HG02973 (cell line): ENCODE data around the gene RINL.
A peak's percentile ranks its signal among the peaks of the same experiment; 100 is the strongest.
"Not testable (repeated sequence)": the region's sequence is repeated elsewhere in the genome, so short reads cannot be mapped to it uniquely, and the experiment has no call there.

Source experiments
- ATAC-seq: cut with Tn5 transposase; IDR thresholded peaks from one replicate; pipeline ENCODE4 v1.9.1; 2021; ENCODE audit warnings: moderate library complexity; ENCODE audit not compliant: unreplicated experiment

Gene RINL

DNA sequence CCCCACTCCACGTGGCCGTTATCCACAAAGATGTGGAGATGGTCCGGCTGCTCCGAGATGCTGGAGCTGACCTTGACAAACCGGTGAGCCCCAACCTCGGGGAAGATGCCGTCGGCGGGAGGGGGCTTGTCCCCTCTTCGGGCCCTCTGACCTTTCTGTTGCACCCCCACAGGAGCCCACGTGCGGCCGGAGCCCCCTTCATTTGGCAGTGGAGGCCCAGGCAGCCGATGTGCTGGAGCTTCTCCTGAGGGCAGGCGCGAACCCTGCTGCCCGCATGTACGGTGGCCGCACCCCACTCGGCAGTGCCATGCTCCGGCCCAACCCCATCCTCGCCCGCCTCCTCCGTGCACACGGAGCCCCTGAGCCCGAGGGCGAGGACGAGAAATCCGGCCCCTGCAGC, 29.2 kb upstream of the RINL start:
- no peak for ATAC-seq

DNA sequence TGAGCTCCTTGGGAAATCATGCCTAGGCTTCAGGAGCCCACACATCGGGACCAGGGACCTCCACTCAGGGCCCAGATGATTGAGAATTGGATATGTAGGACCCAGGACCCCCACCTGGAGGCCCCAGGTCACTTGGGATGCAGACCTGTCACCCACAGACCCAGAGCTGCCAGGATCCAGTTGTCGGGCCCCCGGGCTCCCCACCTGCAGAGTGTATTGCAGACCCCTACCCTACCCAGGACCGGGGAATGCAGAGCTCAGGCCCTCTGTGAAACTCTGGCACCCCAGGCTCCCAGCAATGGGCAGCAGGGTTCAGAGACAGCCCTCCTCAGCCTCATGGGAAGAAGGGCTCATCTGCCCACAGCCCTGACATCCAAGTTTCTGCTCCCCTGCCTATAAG, 27.5 kb upstream of the RINL start:
- no peak for ATAC-seq

DNA sequence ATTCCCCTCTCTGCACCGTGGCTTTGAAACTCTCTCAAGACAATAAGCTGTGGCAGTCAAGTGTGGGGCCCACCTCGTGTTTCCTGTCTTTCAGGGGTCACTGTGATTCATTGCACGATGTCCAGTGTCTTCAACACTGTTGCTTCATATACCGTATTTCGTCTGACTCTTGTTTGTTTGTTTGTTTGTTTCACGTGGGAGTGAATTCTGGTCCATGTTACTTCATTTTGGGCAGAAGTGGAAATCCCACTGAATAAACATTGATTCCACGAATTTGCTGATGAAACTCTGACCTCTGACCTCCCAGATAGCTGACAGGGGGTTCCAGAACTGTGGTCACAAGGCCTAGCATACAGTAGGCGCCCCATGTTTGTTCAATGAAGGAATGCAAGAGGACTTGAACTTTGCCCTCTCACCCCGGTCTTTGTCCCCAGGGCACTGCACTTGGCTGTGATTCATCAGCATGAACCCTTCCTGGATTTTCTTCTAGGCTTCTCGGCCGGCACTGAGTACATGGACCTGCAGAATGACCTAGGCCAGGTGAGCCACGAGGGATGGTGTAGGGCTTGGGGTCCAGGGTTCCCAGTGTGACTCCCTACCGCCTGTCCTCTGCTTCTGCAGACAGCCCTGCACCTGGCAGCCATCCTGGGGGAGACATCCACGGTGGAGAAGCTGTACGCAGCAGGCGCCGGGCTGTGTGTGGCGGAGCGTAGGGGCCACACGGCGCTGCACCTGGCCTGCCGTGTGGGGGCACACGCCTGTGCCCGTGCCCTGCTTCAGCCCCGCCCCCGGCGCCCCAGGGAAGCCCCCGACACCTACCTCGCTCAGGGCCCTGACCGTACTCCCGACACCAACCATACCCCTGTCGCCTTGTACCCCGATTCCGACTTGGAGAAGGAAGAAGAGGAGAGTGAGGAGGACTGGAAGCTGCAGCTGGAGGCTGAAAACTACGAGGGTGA, 26.8 kb upstream of the RINL start:
- ATAC-seq = no peak

DNA sequence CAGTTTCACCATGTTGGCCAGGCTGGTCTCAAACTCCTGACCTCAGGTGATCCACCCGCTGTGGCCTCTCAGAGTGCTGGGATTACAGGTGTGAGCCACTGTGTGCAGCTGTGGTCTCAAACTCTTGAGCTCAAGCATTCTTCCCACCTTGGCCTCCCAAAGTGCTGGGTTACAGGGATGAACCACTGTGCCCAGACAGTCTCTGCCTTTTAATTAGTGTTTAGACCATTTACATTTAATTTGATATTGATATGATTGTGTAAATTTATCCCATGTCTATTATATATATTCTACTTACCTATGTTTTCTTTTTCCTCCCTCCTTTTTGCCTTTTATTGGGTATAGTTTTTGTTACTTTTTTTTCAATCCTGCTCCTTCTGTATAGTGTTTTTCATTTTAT, 23.6 kb upstream of the RINL start:
- ATAC-seq = no peak

DNA sequence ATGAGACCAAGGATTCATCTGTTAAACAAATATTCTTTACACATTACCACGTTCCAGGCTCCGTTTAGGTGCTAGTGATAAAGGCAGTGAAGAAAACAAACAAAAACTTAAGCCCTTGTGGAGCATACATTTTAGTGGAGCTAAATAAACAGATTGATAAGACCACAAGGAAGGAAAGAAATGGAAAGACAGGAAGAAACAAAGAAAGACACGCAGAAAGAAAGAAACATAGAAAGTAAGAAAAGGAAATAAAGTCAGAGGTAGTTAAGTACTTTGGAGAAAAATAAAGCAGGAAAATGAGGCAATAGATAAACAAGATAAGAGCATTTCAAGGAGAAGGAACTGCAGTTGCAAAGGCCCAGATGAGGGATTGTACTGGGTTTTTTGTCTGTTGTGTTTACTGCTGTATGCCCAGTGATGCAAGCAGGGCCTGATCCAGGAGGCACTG, 22.7 kb upstream of the RINL start:
- no peak for ATAC-seq

DNA sequence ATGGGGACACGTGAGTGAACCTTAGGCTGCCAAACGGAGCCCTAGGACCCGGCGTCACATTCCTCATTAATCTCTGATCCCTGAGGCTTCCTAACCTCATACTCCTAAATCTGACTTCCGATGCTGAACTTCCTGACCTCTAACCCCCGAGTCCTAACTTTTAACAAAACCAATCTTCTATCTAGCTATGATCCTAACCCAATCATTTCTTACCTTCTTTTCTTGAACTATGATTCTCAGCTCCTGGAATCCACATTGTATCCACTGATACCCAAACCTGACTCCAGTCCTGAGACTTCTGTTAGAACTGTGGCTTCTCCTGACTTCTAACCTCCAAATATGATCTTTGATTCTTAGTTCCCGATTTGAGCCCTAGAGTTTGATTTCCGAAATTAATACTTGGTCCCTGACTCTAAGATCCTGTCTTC, 22.1 kb upstream of the RINL start:
- ATAC-seq = no peak

DNA sequence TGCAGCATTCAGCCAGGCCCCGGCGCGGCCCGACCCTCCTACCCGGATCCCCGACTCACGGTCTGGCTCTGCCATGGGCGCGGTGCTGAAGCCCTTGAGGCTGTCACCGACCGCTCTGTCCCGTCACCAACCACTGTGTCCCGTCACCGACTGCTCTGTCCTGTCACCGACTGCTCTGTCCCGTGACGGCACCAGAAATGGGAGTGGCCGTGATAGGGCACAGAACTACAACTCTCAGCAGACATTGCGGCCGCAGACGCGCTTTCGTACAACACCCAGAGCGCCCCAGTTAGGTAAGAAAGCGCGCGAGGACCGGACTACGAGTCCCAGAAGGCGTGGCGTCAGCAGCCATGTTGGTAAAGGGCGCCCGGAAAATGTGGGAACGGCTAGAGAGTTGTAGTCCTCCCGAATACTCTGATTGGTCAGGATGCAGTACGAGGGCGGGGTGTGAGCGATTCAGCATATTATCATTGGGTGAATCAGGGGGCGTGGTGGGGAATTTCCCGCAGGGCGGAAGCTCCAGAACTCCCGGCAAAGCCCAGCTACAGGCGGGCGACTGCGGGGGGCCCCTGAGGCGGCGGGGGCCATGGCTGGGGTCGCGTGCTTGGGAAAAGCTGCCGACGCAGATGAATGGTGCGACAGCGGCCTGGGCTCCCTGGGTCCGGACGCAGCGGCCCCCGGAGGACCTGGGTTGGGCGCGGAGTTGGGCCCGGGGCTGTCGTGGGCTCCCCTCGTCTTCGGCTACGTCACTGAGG, 21.5 kb upstream of the RINL start, which contains the start of the genes NFKBIB and SIRT2:
Gene NFKBIB, plus strand, starts transcription at position 523 of the 755 bp plus-strand sequence. Its CDS starts 64 bp downstream, at position 587.
Gene SIRT2, minus strand, starts transcription at position 172 of the 755 bp plus-strand sequence. Its CDS starts 97 bp downstream, at position 75.
- ATAC-seq = peak; percentile 90

DNA sequence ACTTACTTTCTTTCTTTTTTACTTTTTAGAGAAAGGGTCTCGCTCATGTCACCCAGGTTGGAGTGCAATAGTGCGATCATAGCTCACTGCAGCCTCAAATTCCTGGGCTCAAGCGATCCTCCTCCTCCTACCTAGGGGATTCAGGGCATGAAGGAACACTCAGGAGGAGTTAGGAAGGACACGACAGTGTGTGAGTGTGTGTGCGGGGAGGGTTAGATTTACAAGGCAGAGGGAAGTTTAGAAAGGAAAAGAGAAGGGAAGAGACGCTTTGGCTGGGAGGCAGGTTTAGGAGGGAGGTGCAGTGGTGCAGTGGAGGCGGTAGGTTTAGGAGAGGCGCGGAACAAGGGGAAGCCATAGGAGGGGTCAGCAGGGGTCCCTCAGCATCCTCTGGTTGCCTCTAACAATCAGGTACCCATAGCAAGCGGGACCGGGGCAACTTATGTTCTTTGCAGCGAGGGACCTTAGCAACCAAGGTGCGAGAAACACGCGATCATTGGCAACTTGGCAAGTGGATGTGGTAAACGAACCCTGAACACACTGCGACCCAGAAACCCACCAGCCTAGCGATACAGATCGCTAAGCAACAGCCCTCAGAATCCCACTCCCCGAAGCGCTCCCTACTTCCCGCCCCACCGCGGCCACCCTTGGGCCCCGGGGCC, 20.8 kb upstream of the RINL start:
- ATAC-seq = no peak

DNA sequence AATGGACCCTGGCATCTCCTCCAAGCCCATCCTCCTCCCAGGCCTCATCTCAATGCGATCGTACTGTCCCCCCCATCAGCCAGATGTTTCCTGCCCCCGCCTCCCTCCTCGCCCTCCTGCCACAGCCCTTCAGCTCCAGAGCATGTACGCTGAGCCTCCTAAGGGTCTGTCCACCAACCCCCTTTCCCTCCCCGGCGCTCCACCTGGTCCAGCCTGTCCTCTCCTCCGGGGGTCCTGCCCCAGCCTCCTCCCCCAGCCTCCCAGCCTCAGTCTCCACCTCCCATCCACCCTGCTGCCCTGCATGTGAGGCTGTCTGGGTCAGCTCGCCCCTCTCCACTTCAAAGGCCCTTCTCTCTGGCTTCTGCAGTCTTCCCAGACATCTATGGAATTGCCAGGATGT, 16.9 kb upstream of the RINL start:
- ATAC-seq = no peak

DNA sequence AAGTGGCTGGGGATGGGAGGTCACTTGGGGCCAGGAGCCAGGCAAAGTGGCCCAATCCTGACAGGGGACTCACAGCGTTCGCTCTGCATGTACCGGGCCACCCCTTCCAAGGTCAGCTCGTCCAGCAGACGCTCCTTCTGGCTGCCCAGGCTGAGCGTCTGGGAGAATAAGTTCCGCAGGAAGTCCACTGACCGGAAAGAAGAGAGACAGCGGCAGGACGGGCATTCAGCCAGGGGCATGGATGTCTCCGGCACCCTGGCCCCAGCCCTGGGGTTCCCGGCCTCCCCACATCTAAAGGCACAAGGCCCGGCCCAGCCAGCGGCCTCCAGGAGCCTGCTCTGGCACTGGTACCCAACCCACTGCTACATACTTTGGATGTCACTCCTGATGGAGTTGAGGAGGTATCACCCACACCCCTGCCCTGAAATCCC, 15.3 kb upstream of the RINL start:
- no peak for ATAC-seq

DNA sequence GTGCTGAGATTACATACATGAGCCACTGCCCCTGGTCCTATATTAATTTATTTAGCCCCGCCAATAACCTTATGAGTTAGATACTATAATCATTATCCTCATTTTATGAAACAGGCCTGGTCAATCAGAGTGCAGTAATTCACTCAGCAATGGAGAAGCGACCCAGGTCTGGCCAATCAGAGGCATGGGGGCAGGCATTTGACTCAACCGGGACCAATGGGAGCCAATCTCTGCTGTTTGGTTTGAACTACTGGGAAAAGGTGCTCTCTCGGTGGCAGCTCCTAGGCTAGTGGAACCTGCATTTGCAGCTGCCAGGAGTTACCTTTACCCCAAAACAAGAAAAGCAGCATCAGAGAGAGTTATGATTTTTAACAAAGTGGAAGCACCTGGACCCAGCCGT, 14.8 kb upstream of the RINL start:
- ATAC-seq = no peak

DNA sequence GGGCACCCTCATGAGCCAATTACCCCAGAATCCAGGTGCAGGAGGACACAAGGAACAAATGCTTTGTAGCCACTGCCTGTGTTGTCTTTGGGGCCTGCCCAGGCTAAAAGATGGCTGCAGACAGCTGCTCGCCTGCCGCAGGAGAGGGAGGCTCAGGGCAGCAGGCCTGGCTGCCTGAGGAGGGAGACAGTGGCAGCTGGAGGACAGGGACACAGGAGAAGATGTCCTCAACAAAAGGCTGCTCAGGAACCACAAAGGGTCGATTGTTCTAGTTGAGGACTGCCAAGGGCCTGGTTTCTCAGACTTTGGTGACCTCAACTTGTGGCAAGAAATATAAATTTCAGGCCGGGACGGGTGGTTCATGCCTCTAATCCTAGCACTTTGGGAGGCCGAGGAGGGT, 13.7 kb upstream of the RINL start:
- no peak for ATAC-seq

DNA sequence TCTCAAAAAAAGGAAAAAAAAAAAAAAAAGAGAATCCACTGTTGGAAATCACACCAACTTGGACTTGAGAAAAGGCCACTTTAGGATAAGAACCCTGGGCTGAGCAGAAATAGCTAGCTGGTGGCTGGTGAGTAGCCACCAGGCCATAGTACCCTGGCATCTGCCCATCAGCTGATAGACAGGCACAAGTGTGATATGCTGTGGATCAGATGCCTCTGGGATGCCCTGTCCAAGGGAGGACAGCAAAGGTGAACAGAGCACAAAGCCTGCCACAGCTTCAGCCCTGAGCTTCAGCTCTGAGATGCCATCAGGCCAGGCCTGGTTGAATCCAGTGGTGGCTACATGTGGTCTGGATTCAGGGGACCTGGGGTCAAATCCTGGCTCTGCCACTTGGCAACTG, 12.6 kb upstream of the RINL start:
- no peak for ATAC-seq

DNA sequence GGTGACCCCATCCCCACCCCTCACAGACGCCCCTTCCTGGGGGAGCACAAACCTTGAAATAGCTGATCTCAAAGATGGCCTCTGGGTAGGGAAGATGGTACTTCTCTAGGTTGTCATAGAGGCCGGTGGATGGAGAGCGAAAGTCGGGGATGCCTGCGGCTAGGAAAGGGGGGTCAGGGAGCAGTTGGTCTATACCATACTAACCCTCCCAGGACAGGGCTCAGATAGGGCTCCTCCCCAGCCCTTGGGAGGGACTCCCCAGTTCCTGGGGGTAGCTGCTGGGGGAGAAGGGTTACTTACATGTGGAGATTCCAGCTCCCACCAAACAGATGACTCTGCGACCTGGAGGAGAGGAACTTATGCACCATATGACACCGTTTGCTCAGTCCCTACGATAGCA, 11.7 kb upstream of the RINL start:
- ATAC-seq = no peak

DNA sequence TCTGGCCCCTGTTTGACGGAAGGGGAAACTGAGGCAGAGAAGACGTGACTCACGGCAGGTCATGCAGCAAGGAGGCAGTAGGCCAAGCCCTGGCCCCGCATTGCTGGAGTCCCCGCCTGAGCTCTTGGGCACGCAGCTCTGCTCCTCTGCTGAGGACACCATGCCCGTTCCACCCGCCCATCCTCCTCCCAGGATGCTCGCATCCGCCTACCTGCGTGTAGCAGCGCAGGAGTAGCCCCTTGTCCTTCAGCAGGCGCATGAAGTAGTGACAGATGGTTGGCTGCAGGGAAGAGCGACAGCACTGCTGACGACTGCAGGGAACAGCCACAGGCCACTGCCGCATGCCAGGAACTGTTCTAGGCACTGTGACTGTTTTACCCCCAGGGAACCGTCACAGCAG, 10.8 kb upstream of the RINL start:
- no peak for ATAC-seq

DNA sequence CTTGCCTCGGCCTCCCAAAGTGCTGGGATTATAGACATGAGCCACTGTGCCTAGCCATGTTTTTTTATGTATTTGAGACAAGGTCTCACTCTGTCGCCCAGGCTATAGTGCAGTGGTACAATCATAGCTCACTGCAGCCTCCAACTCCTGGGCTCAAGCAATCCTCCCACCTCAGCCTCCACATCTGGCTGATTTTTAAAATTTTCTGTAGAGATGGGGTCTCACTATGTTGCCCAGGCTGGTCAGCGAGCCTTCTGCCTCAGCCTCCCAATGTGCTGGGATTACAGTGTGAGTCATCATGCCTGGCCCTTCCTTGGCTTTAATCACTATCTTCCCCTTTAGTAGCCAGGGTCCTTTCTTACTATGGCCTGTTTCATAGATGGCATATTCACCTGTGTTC, 6.6 kb upstream of the RINL start:
- not testable (repeated sequence) for ATAC-seq

DNA sequence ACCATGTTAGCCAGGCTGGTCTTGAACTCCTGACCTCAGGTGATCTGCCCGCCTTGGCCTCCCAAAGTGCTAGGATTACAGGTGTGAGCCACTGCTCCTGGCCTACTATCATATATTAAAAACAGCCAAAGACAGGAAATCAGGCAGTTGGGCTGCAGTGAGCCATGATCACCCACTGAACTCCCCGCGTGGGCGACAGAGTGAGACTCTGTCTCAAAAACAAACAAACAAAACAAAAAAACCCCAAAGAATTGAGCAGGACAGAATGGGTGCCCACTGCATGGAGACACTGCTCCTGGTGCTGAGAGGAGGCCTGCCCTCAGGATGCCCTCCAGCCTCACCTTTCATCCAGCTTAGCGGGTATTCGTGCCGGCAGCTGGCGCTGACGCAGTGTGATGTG, 5.2 kb upstream of the RINL start:
- ATAC-seq = no peak

DNA sequence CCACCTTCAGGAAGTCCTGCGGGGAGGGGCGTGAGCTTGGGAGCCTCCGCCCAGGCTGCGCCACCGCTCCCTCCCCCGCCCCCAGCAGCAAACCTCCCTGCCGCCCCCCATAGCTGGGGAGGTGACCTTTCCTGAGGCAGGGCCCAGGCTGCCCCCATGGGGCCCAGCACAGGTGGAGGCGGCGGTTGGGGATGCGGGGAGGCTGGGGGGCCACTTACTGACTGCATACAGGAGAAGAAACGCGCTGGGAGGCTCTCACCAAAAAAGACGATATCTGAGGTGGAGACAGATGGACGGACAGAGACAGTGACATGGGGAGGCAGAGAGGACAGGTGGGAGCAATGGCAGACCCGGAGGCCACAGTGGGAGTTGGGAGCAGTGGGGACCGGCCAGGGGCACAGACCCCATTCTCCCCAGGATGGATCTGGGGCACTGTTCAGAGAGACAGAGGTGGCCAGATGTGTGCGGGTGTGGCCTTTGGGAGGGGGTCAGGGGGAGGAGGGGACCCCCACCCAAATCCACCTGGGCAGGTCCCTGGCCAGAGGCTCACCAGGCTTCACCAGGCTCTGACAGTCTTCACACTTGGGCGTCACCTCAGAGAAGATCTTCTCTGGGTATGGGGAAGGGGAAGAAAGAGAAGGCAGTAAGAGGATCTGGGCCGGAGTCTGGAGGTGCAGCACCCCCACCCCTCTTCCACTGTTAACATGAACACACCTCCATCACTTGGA, 3.0 kb upstream of the RINL start:
- no peak for ATAC-seq

DNA sequence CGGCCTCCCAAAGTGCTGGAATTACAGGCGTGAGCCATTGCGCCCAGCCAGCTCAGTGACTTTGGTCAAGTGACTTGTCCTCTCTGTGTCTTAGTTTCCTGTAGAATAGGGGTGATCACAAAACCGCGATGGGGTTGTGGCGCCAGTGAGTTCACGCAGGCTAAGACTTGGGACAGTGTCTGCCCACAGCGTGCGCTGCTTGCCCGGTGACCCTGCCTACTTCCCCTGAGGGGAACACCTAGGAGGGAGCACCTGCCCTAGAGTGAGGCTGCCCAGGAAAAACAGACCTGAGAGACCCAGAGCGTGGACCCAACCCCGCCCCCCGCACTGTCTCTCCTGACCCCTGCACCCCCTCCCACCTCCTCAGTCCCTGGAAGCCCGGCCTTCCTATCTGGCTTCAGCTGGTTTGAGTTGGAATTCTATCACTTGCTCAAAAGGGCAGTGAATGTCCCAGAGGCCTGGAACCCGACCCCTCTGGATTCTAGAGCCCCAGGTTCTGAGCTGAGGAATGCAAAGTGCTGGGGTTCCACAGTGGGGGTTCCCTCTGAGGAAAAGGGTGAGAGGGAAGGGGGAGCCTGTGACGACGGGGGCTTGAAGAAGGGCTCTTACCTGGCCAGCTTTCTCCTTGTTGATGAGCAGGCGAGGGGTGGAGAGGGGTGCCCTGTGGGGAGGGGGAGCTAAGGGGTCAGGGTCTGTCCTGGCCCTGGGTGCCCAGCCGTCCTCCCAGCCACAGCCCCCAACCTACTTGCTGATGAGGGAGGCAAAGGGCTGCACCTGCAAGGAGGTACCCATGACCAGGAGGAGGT, 2.2 kb upstream of the RINL start:
- no peak for ATAC-seq

DNA sequence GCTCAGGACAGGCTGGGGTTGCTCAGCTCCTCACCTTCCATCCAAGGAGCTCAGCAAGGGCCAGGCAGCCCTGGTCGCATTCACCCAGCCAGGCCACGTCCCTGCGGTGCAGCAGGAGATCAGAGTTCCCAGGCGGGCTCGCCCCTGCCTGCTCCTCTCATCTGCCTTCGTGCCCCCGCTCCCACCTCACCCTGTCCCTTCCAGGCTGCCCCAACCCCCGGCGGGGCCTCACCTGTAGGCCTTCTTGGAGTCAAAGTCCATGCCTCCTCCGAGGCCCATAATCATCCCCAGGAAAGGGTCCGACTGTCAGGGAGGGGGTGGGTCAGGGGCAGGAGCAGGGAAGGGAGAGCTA, 1.3 kb upstream of the RINL start:
- ATAC-seq = no peak
